ENCODE results near the gene SERTM1.

DNA sequence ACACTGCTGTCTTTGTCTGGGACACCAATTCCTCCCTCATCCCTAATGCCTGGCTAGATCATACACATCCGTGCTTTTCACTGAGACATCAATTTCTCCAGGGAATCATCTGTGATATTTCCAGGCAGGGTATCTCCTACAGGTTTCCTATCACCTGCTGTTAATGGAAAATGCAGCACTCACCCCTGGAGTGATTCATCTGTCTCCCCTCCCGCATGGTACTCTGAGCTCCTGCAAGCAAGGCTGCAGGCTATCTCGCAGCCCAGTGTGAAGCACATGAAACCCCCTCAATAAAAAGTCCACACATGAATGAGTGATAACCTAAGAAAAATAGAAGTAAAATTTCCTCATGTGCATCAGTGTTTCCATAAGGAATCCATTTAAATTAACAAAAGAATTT lies 38.5 kb downstream of the SERTM1 start:
- TF ChIP-seq, protein P1, sequence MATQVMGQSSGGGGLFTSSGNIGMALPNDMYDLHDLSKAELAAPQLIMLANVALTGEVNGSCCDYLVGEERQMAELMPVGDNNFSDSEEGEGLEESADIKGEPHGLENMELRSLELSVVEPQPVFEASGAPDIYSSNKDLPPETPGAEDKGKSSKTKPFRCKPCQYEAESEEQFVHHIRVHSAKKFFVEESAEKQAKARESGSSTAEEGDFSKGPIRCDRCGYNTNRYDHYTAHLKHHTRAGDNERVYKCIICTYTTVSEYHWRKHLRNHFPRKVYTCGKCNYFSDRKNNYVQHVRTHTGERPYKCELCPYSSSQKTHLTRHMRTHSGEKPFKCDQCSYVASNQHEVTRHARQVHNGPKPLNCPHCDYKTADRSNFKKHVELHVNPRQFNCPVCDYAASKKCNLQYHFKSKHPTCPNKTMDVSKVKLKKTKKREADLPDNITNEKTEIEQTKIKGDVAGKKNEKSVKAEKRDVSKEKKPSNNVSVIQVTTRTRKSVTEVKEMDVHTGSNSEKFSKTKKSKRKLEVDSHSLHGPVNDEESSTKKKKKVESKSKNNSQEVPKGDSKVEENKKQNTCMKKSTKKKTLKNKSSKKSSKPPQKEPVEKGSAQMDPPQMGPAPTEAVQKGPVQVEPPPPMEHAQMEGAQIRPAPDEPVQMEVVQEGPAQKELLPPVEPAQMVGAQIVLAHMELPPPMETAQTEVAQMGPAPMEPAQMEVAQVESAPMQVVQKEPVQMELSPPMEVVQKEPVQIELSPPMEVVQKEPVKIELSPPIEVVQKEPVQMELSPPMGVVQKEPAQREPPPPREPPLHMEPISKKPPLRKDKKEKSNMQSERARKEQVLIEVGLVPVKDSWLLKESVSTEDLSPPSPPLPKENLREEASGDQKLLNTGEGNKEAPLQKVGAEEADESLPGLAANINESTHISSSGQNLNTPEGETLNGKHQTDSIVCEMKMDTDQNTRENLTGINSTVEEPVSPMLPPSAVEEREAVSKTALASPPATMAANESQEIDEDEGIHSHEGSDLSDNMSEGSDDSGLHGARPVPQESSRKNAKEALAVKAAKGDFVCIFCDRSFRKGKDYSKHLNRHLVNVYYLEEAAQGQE (IDR thresholded peaks at IDR 0.05; ENCODE audit: low read depth): no peak
- TF ChIP-seq NFIC (IDR thresholded peaks at IDR 0.05) (no peak), CREB1 (IDR thresholded peaks at IDR 0.05; ENCODE audit: low read depth) (no peak), YY1 (IDR thresholded peaks at IDR 0.05; ENCODE audit: low read depth) (no peak), TAF1 (IDR thresholded peaks at IDR 0.05; ENCODE audit: low read depth) (no peak), EP300 (IDR thresholded peaks at IDR 0.05; ENCODE audit: borderline replicate concordance) (no peak), CEBPB (IDR thresholded peaks at IDR 0.05) (no peak)
